Activated naive CD8-positive, alpha-beta T cell (primary cell): Measurements from ENCODE around the gene SATB2.

Experiments
- H3K27ac Mint-ChIP-seq: one replicate; pipeline ENCODE4 v1.8.0; 2021; ENCODE audit warnings: mixed read lengths
- H3K27me3 Mint-ChIP-seq: one replicate; pipeline ENCODE4 v1.8.0; 2021; ENCODE audit warnings: mixed read lengths
- H3K36me3 Mint-ChIP-seq: one replicate; pipeline ENCODE4 v1.8.0; 2021; ENCODE audit warnings: mixed read lengths
- H3K4me1 Mint-ChIP-seq: one replicate; pipeline ENCODE4 v1.8.0; 2021; ENCODE audit warnings: low read depth, mixed read lengths
- H3K4me3 Mint-ChIP-seq: one replicate; pipeline ENCODE4 v1.8.0; 2021; ENCODE audit warnings: mild to moderate bottlenecking, mixed read lengths
- H3K9me3 Mint-ChIP-seq: one replicate; pipeline ENCODE4 v1.8.0; 2021; ENCODE audit warnings: low read depth, mixed read lengths

SATB2 gene

DNA sequence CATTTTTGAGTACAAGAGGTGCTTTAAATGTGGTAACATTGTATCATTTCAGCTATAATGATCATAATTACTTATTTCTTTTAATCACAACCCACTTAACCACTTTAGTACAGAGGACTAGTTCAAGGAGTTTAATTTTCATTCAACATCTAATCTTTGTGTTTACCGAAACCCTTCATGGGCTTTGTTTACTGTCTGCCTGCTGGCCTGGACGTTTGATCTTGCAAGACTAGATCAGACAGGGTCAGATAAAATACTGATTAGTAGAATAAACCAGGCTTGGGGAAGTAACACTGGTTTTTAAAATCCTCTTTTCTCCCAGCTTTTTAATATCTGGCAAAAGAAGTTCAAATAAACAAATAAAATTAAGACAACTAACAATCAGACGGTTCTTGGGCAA, 93.6 kb downstream of the SATB2 start:
- Mint-ChIP-seq H3K4me1 (no peaks in the 10 kb centered on the region), H3K27me3 (peaks cover 7% of the 10 kb centered on the region)

DNA sequence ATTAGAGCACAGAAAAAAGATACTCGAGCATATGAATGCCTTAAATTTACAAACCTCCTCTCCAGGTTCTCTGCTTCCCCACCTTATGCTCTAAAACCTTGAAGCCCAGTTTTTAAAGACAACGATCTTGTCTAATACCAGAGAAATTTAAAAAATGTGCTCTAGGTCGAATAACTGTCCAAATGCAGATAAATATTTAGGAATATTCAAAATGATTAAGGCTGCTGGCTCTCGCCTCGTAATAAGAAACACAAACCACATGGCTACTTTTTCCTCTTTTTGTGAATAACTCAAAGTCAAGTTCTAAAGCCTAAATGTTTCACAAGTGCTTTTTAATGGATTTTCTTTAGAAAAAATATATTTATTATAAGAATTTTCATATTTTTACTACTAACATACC, 101.3 kb downstream of the SATB2 start:
- Mint-ChIP-seq H3K4me1 (no peaks in the 10 kb centered on the region), H3K36me3 (no peaks in the 10 kb centered on the region), H3K27ac (no peak overlapping the region), H3K27me3 (peaks cover 4% of the 10 kb centered on the region), H3K4me3 (no peak overlapping the region), H3K9me3 (no peaks in the 10 kb centered on the region)

More for the DNA sequence above, 93.6 kb downstream of the SATB2 start:
- Mint-ChIP-seq H3K27ac (no peak overlapping the region), H3K36me3 (no peaks in the 10 kb centered on the region), H3K9me3 (no peaks in the 10 kb centered on the region), H3K4me3 (no peak overlapping the region)

GRCh38 chr2:199348871-199349270, 108.9 kb downstream of the SATB2 start:
- Mint-ChIP-seq H3K27me3 (peaks cover 3% of the 10 kb centered on the region), H3K27ac (no peak overlapping the region), H3K4me1 (no peaks in the 10 kb centered on the region), H3K9me3 (no peaks in the 10 kb centered on the region), H3K36me3 (no peaks in the 10 kb centered on the region), H3K4me3 (no peak overlapping the region)

GRCh38 chr2:199344012-199344411, 113.7 kb downstream of the SATB2 start:
- H3K4me1 Mint-ChIP-seq = no peaks in the 10 kb centered on the region
- peaks cover under 1% of the 10 kb centered on the region for H3K27me3 Mint-ChIP-seq
- no peaks in the 10 kb centered on the region for H3K9me3 Mint-ChIP-seq
- no peaks in the 10 kb centered on the region for H3K36me3 Mint-ChIP-seq
- no peak overlapping the region for H3K4me3 Mint-ChIP-seq
- H3K27ac Mint-ChIP-seq = no peak overlapping the region

GRCh38 chr2:199342334-199342733, 115.4 kb downstream of the SATB2 start:
- Mint-ChIP-seq H3K4me3 (no peak overlapping the region), H3K36me3 (no peaks in the 10 kb centered on the region), H3K4me1 (no peaks in the 10 kb centered on the region), H3K27me3 (peaks cover 3% of the 10 kb centered on the region), H3K27ac (no peak overlapping the region), H3K9me3 (no peaks in the 10 kb centered on the region)

GRCh38 chr2:199341123-199341522, 116.6 kb downstream of the SATB2 start:
- Mint-ChIP-seq H3K9me3 (no peaks in the 10 kb centered on the region), H3K36me3 (no peaks in the 10 kb centered on the region)

DNA sequence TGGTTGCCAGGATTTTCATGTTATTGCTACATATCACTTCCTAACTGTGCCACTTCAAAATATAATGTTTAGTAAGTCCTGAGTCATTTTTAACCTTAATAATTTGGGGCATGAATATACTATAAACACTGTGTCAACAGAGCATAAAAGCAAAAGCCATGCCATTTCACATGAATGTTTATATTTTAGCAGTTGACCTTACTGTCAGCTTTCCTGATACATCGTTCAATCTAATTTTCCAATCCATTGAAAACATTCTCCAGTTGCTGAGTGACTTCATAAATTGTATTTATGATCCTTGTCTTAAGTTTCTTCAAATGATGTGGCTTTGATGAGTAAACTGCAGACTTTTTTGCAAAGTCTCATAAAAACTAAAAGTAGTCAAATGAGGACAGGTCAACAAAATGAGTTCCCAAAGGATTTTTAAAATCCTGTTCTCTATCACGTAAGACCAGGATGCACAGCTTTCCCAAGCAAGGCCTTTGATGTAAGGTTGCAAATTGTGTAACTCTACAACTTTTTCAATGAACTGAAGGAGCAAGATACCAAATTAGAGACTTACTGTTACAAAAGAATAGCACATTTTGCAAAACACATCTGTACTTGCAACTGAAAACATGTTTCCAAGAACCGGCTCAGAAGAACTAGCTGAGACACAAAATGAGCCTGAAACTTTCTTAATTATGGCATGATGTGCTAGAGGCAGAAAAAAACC, 117.7 kb downstream of the SATB2 start:
- Mint-ChIP-seq H3K4me1 (no peaks in the 10 kb centered on the region), H3K9me3 (no peaks in the 10 kb centered on the region), H3K27me3 (peaks cover 7% of the 10 kb centered on the region), H3K27ac (no peak overlapping the region), H3K36me3 (no peaks in the 10 kb centered on the region), H3K4me3 (no peak overlapping the region)

More at GRCh38 chr2:199341123-199341522, 116.6 kb downstream of the SATB2 start:
- Mint-ChIP-seq H3K4me3 (no peak overlapping the region), H3K27ac (no peak overlapping the region), H3K4me1 (no peaks in the 10 kb centered on the region), H3K27me3 (peaks cover 5% of the 10 kb centered on the region)

GRCh38 chr2:199336546-199336945, 121.2 kb downstream of the SATB2 start:
- Mint-ChIP-seq H3K27ac (no peak overlapping the region), H3K9me3 (no peaks in the 10 kb centered on the region), H3K4me1 (no peaks in the 10 kb centered on the region), H3K4me3 (no peak overlapping the region), H3K36me3 (no peaks in the 10 kb centered on the region), H3K27me3 (peaks cover 9% of the 10 kb centered on the region)

- H3K4me1 Mint-ChIP-seq = no peaks in the 10 kb centered on the region
- peaks cover 9% of the 10 kb centered on the region for H3K27me3 Mint-ChIP-seq
- H3K36me3 Mint-ChIP-seq = no peaks in the 10 kb centered on the region
- H3K9me3 Mint-ChIP-seq = no peaks in the 10 kb centered on the region
- H3K27ac Mint-ChIP-seq = no peak overlapping the region
- no peak overlapping the region for H3K4me3 Mint-ChIP-seq
Observed at GRCh38 chr2:199335502-199335901, 122.2 kb downstream of the SATB2 start.

DNA sequence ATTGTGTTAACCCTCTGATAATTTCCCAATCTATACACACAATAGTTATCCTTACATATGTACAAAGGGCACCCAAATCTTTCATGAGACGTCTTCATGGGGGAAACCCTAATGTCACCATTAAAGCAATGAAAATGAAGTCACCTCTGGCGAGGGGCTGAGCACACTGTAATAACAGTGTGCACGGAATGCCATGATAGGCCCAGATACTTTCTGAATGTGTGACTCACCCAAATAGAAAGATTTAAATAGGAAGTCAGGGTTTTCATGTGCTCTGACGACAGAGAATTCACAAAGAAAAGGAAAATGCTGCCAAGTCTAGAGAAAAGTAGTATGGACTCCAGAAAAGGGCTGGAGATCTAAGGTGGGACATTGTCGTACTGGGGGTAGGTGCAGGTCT, 128.3 kb downstream of the SATB2 start:
- Mint-ChIP-seq H3K27me3 (peaks cover 1% of the 10 kb centered on the region), H3K4me3 (no peak overlapping the region), H3K4me1 (no peaks in the 10 kb centered on the region), H3K9me3 (no peaks in the 10 kb centered on the region), H3K36me3 (no peaks in the 10 kb centered on the region), H3K27ac (no peak overlapping the region)

DNA sequence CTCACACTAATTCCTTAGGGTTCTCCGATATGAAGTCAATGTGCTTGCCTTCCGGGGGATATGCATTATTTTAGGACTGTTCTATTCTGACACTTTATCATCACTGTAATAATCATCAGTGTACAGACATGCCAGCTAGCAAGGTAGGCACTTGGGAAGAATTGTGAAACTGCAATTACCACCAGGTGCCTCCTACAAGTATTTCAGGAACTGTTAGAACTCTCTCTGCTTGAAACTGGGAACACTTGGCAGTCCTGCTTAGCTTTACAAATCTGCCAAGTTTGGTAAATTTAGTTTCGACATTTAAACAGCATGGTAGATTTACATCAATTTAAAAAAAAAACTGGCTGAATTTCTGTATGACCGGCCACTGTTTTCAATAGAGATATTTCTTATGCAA, 128.7 kb downstream of the SATB2 start:
- no peaks in the 10 kb centered on the region for H3K4me1 Mint-ChIP-seq
- H3K9me3 Mint-ChIP-seq = no peaks in the 10 kb centered on the region
- H3K4me3 Mint-ChIP-seq = no peak overlapping the region
- peaks cover 1% of the 10 kb centered on the region for H3K27me3 Mint-ChIP-seq
- no peak overlapping the region for H3K27ac Mint-ChIP-seq
- H3K36me3 Mint-ChIP-seq = no peaks in the 10 kb centered on the region

GRCh38 chr2:199325881-199326280, 131.9 kb downstream of the SATB2 start:
- Mint-ChIP-seq H3K4me1 (no peaks in the 10 kb centered on the region), H3K9me3 (no peaks in the 10 kb centered on the region), H3K36me3 (no peaks in the 10 kb centered on the region), H3K27me3 (peaks cover 1% of the 10 kb centered on the region), H3K27ac (no peak overlapping the region), H3K4me3 (no peak overlapping the region)

GRCh38 chr2:199322151-199322550, 135.6 kb downstream of the SATB2 start:
- Mint-ChIP-seq H3K27me3 (peaks cover 3% of the 10 kb centered on the region), H3K4me3 (no peak overlapping the region), H3K27ac (no peak overlapping the region), H3K9me3 (no peaks in the 10 kb centered on the region), H3K4me1 (no peaks in the 10 kb centered on the region), H3K36me3 (no peaks in the 10 kb centered on the region)

GRCh38 chr2:199317646-199318045, 140.1 kb downstream of the SATB2 start:
- Mint-ChIP-seq H3K4me3 (no peak overlapping the region), H3K4me1 (no peaks in the 10 kb centered on the region), H3K36me3 (no peaks in the 10 kb centered on the region), H3K27me3 (peaks cover 3% of the 10 kb centered on the region), H3K27ac (no peak overlapping the region), H3K9me3 (no peaks in the 10 kb centered on the region)

DNA sequence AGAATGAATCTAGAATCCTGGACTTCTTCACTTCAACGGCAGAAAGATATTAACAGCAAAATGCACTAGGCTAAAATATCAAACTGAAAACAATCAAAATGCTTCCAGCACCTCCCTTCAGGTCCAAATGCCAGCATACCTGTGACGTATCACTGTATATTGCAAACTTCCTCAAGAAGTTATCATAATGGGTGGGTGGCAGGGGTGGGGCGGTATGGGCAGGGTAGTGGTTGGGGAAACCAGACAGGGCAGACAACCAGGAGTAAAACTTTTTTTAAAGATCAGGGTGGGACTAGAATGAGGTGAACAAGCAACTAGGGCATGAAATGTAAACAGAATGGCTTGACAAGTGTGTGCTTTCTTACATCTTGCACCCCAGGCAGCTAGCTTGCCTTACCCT, 140.9 kb downstream of the SATB2 start:
- Mint-ChIP-seq H3K9me3 (no peaks in the 10 kb centered on the region), H3K4me1 (no peaks in the 10 kb centered on the region), H3K27ac (no peak overlapping the region), H3K27me3 (peaks cover 3% of the 10 kb centered on the region), H3K4me3 (no peak overlapping the region), H3K36me3 (no peaks in the 10 kb centered on the region)
